Measurements from ENCODE around the gene SUFU. TPM values are rescaled to one million over a fixed set of nuclear protein-coding genes. Genes with fewer than 3 reads are reported as not detected.
"Not testable (repeated sequence)": the region's sequence is repeated elsewhere in the genome, so short reads cannot be mapped to it uniquely, and the experiment has no call there.

SUFU gene
- polyA plus RNA-seq, 1 donor from 2014 or later = 5.0 TPM

- H3K36me3 Mint-ChIP-seq = peaks cover 2% of the 10 kb centered on the region
- H3K4me3 Mint-ChIP-seq = peak overlapping the region in 1 of 4 donors; percentile 30
- H3K27me3 Mint-ChIP-seq = no peaks in the 10 kb centered on the region
- no peak overlapping the region for H3K27ac Mint-ChIP-seq
- peaks cover 6 to 12% (median 9%) of the 10 kb centered on the region in 3 donors for H3K4me1 Mint-ChIP-seq
- no peaks in the 10 kb centered on the region for H3K9me3 Mint-ChIP-seq
Measured at GRCh38 chr10:102499356-102499755, 4.4 kb upstream of the SUFU start.

GRCh38 chr10:102500686-102501085, 3.1 kb upstream of the SUFU start:
- not testable (repeated sequence) for H3K27me3 Mint-ChIP-seq, H3K9me3 Mint-ChIP-seq, H3K27ac Mint-ChIP-seq, H3K36me3 Mint-ChIP-seq
- peak overlapping the region in 1 of 4 donors; percentile 8 for H3K4me3 Mint-ChIP-seq
- H3K4me1 Mint-ChIP-seq = peaks cover 6 to 20% (median 15%) of the 10 kb centered on the region in 3 donors

- Mint-ChIP-seq H3K36me3 (peaks cover 2% of the 10 kb centered on the region), H3K27ac (no peak overlapping the region), H3K4me1 (peaks cover 6 to 24% (median 18%) of the 10 kb centered on the region in 3 donors), H3K4me3 (no peak overlapping the region), H3K9me3 (no peaks in the 10 kb centered on the region), H3K27me3 (no peaks in the 10 kb centered on the region)
Measured at GRCh38 chr10:102501201-102502028, 2.4 kb upstream of the SUFU start.

GRCh38 chr10:102502029-102502336, 1.8 kb upstream of the SUFU start:
- Mint-ChIP-seq H3K9me3 (no peaks in the 10 kb centered on the region), H3K36me3 (peaks cover 2% of the 10 kb centered on the region), H3K27ac (no peak overlapping the region), H3K4me3 (no peak overlapping the region), H3K27me3 (no peaks in the 10 kb centered on the region), H3K4me1 (peaks cover 6 to 27% (median 19%) of the 10 kb centered on the region in 3 donors)

GRCh38 chr10:102502337-102503151, 1.2 kb upstream of the SUFU start, which contains the start of gene ACTR1A:
Gene ACTR1A (minus strand): TSS chr10:102502712. CDS start chr10:102502647, 65 bp downstream.
- Mint-ChIP-seq H3K27ac (no peak within 1 kb of the TSS), H3K9me3 (no peaks in the 10 kb centered on the region), H3K4me3 (no peak within 1 kb of the TSS), H3K4me1 (peaks cover 6 to 28% (median 16%) of the 10 kb centered on the region in 3 donors), H3K27me3 (no peaks in the 10 kb centered on the region), H3K36me3 (peaks cover 2% of the 10 kb centered on the region)

GRCh38 chr10:102504179-102504975, 605 bp downstream of the SUFU start:
- Mint-ChIP-seq H3K4me3 (no peak overlapping the region), H3K9me3 (no peaks in the 10 kb centered on the region), H3K27me3 (no peaks in the 10 kb centered on the region), H3K4me1 (peaks cover 3 to 23% (median 13%) of the 10 kb centered on the region in 3 donors), H3K27ac (peak overlapping the region in 2 of 3 donors; percentile 63 to 71), H3K36me3 (peaks cover under 1% of the 10 kb centered on the region)

GRCh38 chr10:102504976-102505300, 1.2 kb downstream of the SUFU start:
- Mint-ChIP-seq H3K27ac (peak overlapping the region in 2 of 3 donors; percentile 63 to 71), H3K36me3 (no peaks in the 10 kb centered on the region), H3K27me3 (no peaks in the 10 kb centered on the region), H3K4me3 (no peak overlapping the region), H3K9me3 (no peaks in the 10 kb centered on the region), H3K4me1 (peaks cover 3 to 20% (median 13%) of the 10 kb centered on the region in 3 donors)

- Mint-ChIP-seq H3K4me1 (peaks cover 3 to 20% (median 13%) of the 10 kb centered on the region in 3 donors), H3K36me3 (no peaks in the 10 kb centered on the region), H3K4me3 (peak overlapping the region in 2 of 4 donors; percentile 47 to 59), H3K9me3 (no peaks in the 10 kb centered on the region), H3K27ac (peak overlapping the region in 1 of 3 donors; percentile 59), H3K27me3 (no peaks in the 10 kb centered on the region)
Measured at GRCh38 chr10:102505462-102506115, 1.8 kb downstream of the SUFU start.

- H3K4me3 Mint-ChIP-seq = peak overlapping the region in 1 of 4 donors; percentile 4
- H3K4me1 Mint-ChIP-seq = peaks cover 19 to 33% (median 23%) of the 10 kb centered on the region in 3 donors
- H3K9me3 Mint-ChIP-seq = no peaks in the 10 kb centered on the region
Measured at GRCh38 chr10:102507521-102507920, 3.7 kb downstream of the SUFU start.

GRCh38 chr10:102508506-102508905, 4.7 kb downstream of the SUFU start:
- H3K9me3 Mint-ChIP-seq = no peaks in the 10 kb centered on the region
- H3K27me3 Mint-ChIP-seq = no peaks in the 10 kb centered on the region
- peaks cover 19 to 33% (median 22%) of the 10 kb centered on the region in 3 donors for H3K4me1 Mint-ChIP-seq
- H3K36me3 Mint-ChIP-seq = no peaks in the 10 kb centered on the region
- H3K27ac Mint-ChIP-seq = peak overlapping the region in 1 of 3 donors; percentile 16
- H3K4me3 Mint-ChIP-seq = peak overlapping the region in 1 of 4 donors; percentile 75

More at GRCh38 chr10:102507521-102507920, 3.7 kb downstream of the SUFU start:
- no peak overlapping the region for H3K27ac Mint-ChIP-seq
- no peaks in the 10 kb centered on the region for H3K27me3 Mint-ChIP-seq
- no peaks in the 10 kb centered on the region for H3K36me3 Mint-ChIP-seq

GRCh38 chr10:102509387-102509786, 5.6 kb downstream of the SUFU start:
- Mint-ChIP-seq H3K4me1 (peaks cover 19 to 33% (median 21%) of the 10 kb centered on the region in 3 donors), H3K36me3 (no peaks in the 10 kb centered on the region), H3K4me3 (peak overlapping the region in 1 of 4 donors; percentile 34), H3K27ac (peak overlapping the region in 1 of 3 donors; percentile 15), H3K27me3 (no peaks in the 10 kb centered on the region), H3K9me3 (no peaks in the 10 kb centered on the region)

- Mint-ChIP-seq H3K36me3 (no peaks in the 10 kb centered on the region), H3K27ac (peak overlapping the region; percentile 37 to 88 (median 71)), H3K9me3 (no peaks in the 10 kb centered on the region), H3K4me3 (peak overlapping the region; percentile 12 to 71 (median 46)), H3K4me1 (peaks cover 12 to 20% (median 19%) of the 10 kb centered on the region in 3 donors), H3K27me3 (no peaks in the 10 kb centered on the region)
Measured at GRCh38 chr10:102511583-102512274, 8.0 kb downstream of the SUFU start.

GRCh38 chr10:102514487-102515311, 10.9 kb downstream of the SUFU start:
- no peak overlapping the region for H3K27ac Mint-ChIP-seq
- no peaks in the 10 kb centered on the region for H3K27me3 Mint-ChIP-seq
- H3K9me3 Mint-ChIP-seq = no peaks in the 10 kb centered on the region
- H3K4me3 Mint-ChIP-seq = no peak overlapping the region
- H3K36me3 Mint-ChIP-seq = peaks cover 5% of the 10 kb centered on the region
- H3K4me1 Mint-ChIP-seq = peaks cover 12 to 15% (median 13%) of the 10 kb centered on the region in 3 donors

All from IgD-negative memory B cell (primary cell).